ENCODE data around the gene GRAMD1A.

GRAMD1A gene

DNA sequence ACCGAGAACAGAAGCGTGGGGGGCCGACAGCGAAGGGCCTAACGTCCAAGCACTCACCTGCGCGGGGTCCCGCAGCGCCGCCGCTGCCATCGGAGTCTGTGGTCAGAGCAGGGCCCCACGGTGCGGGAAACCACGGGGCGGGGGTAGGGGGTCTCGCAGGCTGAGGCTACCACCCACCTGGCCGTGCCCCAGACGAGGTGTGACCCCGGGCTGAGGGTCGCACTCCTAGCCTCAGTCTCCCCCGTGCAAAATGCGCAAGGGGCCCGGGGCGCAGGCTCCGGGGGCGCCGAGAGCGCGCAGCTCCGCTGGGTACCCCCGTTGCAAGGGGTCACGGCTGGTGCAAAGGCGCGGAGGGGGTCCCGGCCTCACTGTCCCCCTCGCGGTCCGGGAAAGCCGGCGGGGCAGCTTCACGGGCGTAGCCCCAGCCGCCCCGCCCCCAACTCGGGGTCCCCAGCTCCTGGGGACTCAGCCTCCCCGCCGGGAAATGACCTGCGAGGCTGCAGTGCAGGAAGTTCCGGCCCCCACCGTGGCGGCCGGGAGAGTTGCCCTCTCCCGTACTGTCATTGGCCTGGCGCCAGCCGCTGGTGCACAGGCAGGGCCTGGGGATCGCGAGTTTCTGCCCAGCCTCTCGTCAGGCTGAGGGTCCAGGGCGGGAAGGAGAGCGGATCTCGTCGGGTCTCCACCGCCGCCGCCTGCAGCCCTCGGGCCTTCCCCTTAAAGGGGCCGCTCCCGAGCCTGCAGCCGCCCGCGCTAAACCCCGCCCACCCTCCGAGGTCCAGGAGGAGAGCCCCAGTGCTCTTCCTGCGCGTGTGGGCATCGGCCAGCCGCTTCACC lies 36.3 kb upstream of the GRAMD1A start, which contains the start of gene ZNF792 (continued):
- TF ChIP-seq, protein P1, sequence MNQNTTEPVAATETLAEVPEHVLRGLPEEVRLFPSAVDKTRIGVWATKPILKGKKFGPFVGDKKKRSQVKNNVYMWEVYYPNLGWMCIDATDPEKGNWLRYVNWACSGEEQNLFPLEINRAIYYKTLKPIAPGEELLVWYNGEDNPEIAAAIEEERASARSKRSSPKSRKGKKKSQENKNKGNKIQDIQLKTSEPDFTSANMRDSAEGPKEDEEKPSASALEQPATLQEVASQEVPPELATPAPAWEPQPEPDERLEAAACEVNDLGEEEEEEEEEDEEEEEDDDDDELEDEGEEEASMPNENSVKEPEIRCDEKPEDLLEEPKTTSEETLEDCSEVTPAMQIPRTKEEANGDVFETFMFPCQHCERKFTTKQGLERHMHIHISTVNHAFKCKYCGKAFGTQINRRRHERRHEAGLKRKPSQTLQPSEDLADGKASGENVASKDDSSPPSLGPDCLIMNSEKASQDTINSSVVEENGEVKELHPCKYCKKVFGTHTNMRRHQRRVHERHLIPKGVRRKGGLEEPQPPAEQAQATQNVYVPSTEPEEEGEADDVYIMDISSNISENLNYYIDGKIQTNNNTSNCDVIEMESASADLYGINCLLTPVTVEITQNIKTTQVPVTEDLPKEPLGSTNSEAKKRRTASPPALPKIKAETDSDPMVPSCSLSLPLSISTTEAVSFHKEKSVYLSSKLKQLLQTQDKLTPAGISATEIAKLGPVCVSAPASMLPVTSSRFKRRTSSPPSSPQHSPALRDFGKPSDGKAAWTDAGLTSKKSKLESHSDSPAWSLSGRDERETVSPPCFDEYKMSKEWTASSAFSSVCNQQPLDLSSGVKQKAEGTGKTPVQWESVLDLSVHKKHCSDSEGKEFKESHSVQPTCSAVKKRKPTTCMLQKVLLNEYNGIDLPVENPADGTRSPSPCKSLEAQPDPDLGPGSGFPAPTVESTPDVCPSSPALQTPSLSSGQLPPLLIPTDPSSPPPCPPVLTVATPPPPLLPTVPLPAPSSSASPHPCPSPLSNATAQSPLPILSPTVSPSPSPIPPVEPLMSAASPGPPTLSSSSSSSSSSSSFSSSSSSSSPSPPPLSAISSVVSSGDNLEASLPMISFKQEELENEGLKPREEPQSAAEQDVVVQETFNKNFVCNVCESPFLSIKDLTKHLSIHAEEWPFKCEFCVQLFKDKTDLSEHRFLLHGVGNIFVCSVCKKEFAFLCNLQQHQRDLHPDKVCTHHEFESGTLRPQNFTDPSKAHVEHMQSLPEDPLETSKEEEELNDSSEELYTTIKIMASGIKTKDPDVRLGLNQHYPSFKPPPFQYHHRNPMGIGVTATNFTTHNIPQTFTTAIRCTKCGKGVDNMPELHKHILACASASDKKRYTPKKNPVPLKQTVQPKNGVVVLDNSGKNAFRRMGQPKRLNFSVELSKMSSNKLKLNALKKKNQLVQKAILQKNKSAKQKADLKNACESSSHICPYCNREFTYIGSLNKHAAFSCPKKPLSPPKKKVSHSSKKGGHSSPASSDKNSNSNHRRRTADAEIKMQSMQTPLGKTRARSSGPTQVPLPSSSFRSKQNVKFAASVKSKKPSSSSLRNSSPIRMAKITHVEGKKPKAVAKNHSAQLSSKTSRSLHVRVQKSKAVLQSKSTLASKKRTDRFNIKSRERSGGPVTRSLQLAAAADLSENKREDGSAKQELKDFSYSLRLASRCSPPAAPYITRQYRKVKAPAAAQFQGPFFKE (tag by site-specific recombination; IDR thresholded peaks at IDR 0.05; ENCODE audit: borderline replicate concordance), result 0 out of 2 replicates have a peak, but pooled peaks have one; percentile 72
- peak; percentile 76; the same call in 1 of the 2 replicates for TF ChIP-seq ZNF501 (tag by site-specific recombination; IDR thresholded peaks at IDR 0.05)
- peak; percentile 35; the same call in 1 of the 2 replicates for TF ChIP-seq KLF7 (tag by site-specific recombination; IDR thresholded peaks at IDR 0.05; ENCODE audit: borderline replicate concordance)
- peak; percentile 73 for TF ChIP-seq SP7 (tag by site-specific recombination; IDR thresholded peaks at IDR 0.05)
- no peak for TF ChIP-seq ZNF274 (IDR thresholded peaks at IDR 0.05; ENCODE audit: low read length)
- TF ChIP-seq ZNF274 (tag by site-specific recombination; IDR thresholded peaks at IDR 0.05; ENCODE audit: borderline replicate concordance), result no peak
- peak; percentile 58 for TF ChIP-seq ZNF341 (tag by site-specific recombination; IDR thresholded peaks at IDR 0.05; ENCODE audit: low read depth)
- no peak for TF ChIP-seq GLI2 (tag by site-specific recombination; IDR thresholded peaks at IDR 0.05; ENCODE audit: borderline replicate concordance, low read depth)
- TF ChIP-seq HOXC10 (CRISPR knock-in tag; IDR thresholded peaks at IDR 0.05), result no peak
- no peak for TF ChIP-seq ZNF664 (tag by site-specific recombination; IDR thresholded peaks at IDR 0.05)
- TF ChIP-seq ATF2 (tag by site-specific recombination; IDR thresholded peaks at IDR 0.05; ENCODE audit: low read depth), result no peak
- TF ChIP-seq KLF16 (tag by site-specific recombination; IDR thresholded peaks at IDR 0.05), result no peak; the same call in 1 of the 2 replicates
- TF ChIP-seq SALL2 (tag by site-specific recombination; IDR thresholded peaks at IDR 0.05; ENCODE audit: borderline replicate concordance), result no peak
- no peak for TF ChIP-seq GLI4 (tag by site-specific recombination; IDR thresholded peaks at IDR 0.05)
- no peak; the same call in none of the 2 replicates for TF ChIP-seq FEZF1 (tag by site-specific recombination; IDR thresholded peaks at IDR 0.05)
- TF ChIP-seq, protein P2, sequence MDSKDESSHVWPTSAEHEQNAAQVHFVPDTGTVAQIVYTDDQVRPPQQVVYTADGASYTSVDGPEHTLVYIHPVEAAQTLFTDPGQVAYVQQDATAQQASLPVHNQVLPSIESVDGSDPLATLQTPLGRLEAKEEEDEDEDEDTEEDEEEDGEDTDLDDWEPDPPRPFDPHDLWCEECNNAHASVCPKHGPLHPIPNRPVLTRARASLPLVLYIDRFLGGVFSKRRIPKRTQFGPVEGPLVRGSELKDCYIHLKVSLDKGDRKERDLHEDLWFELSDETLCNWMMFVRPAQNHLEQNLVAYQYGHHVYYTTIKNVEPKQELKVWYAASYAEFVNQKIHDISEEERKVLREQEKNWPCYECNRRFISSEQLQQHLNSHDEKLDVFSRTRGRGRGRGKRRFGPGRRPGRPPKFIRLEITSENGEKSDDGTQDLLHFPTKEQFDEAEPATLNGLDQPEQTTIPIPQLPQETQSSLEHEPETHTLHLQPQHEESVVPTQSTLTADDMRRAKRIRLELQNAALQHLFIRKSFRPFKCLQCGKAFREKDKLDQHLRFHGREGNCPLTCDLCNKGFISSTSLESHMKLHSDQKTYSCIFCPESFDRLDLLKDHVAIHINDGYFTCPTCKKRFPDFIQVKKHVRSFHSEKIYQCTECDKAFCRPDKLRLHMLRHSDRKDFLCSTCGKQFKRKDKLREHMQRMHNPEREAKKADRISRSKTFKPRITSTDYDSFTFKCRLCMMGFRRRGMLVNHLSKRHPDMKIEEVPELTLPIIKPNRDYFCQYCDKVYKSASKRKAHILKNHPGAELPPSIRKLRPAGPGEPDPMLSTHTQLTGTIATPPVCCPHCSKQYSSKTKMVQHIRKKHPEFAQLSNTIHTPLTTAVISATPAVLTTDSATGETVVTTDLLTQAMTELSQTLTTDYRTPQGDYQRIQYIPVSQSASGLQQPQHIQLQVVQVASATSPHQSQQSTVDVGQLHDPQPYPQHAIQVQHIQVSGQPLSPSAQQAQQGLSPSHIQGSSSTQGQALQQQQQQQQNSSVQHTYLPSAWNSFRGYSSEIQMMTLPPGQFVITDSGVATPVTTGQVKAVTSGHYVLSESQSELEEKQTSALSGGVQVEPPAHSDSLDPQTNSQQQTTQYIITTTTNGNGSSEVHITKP (tag by site-specific recombination; IDR thresholded peaks at IDR 0.05), result peak; percentile 92
- peak; percentile 19; the same call in 1 of the 2 replicates for TF ChIP-seq KLF1 (tag by site-specific recombination; IDR thresholded peaks at IDR 0.05)
- no peak for TF ChIP-seq ZNF48 (tag by site-specific recombination; IDR thresholded peaks at IDR 0.05)
- peak; percentile 96 for TF ChIP-seq ZFP69B (tag by site-specific recombination; IDR thresholded peaks at IDR 0.05)
- TF ChIP-seq ZNF404 (tag by site-specific recombination; IDR thresholded peaks at IDR 0.05), result no peak
- TF ChIP-seq ZNF239 (tag by site-specific recombination; IDR thresholded peaks at IDR 0.05), result 0 out of 2 replicates have a peak, but pooled peaks have one; percentile 66
- TF ChIP-seq, protein P3, sequence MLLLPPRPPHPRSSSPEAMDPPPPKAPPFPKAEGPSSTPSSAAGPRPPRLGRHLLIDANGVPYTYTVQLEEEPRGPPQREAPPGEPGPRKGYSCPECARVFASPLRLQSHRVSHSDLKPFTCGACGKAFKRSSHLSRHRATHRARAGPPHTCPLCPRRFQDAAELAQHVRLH (tag by site-specific recombination; IDR thresholded peaks at IDR 0.05), result no peak
- TF ChIP-seq ZNF311 (tag by site-specific recombination; IDR thresholded peaks at IDR 0.05; ENCODE audit: borderline replicate concordance), result no peak
- peak; percentile 99 for TF ChIP-seq ZBTB17 (tag by site-specific recombination; IDR thresholded peaks at IDR 0.05)
- no peak; the same call in 1 of the 2 replicates for TF ChIP-seq ZNF23 (tag by site-specific recombination; IDR thresholded peaks at IDR 0.05; ENCODE audit: borderline replicate concordance)
- peak; percentile 75 for TF ChIP-seq ZNF324 (tag by site-specific recombination; IDR thresholded peaks at IDR 0.05)
- TF ChIP-seq ZNF623 (tag by site-specific recombination; IDR thresholded peaks at IDR 0.05), result no peak; the same call in 1 of the 2 replicates
- peak; percentile 44; the same call in 1 of the 2 replicates for TF ChIP-seq YY1 (tag by site-specific recombination; IDR thresholded peaks at IDR 0.05)
- TF ChIP-seq ZBTB7A (tag by site-specific recombination; IDR thresholded peaks at IDR 0.05; ENCODE audit: low read depth), result peak; percentile 95; the same call in 1 of the 2 replicates
